ENCODE results near the gene HLA-DQA1. TPM values are rescaled to one million over a fixed set of nuclear protein-coding genes. Genes with fewer than 3 reads are reported as not detected.

HLA-DQA1 gene
- total and polyA plus RNA-seq, 10 of the 15 experiments (the other 5 are each of a cell fraction or from before 2014, with no cell fraction given), result 289 to 1,769 (median 460) TPM

Other genes with a start within 250 kb of the HLA-DQA1 start
Only the 7 nearest of the 12 such genes appear.
- gene HLA-DRA, start 197.5 kb upstream of the HLA-DQA1 start, total RNA-seq (2014; rRNA removed), result 2,559 and 2,863 TPM in 2 replicates
- gene HLA-DRA, start 197.5 kb upstream of the HLA-DQA1 start, total RNA-seq (2014; rRNA removed; fragmentation: Illumina TruSeq; extraction: Trizol), result 2,824 and 2,869 TPM in 2 replicates
- gene HLA-DRA, start 197.5 kb upstream of the HLA-DQA1 start, total RNA-seq (2021), result 2,040 and 2,127 TPM in 2 replicates
- 6,832 and 7,093 TPM in 2 replicates for gene HLA-DRA, start 197.5 kb upstream of the HLA-DQA1 start, polyA plus RNA-seq (2011; rRNA removed)
- 3,849 and 4,829 TPM in 2 replicates for gene HLA-DRA, start 197.5 kb upstream of the HLA-DQA1 start, polyA plus RNA-seq (2014; fragmentation: Illumina TruSeq; extraction: Trizol)
- 1,000 to 10,000 TPM; 4,131 to 6,024 TPM for gene HLA-DRA, start 197.5 kb upstream of the HLA-DQA1 start, polyA plus RNA-seq (2014; fragmentation: Nextera tagmentation; extraction: Ambion mirVana)
- 2,742 and 2,894 TPM in 2 replicates for gene HLA-DRA, start 197.5 kb upstream of the HLA-DQA1 start, polyA plus RNA-seq (2014; rRNA removed)
- gene HLA-DRA, start 197.5 kb upstream of the HLA-DQA1 start, polyA plus RNA-seq (2016; fragmentation: Nextera tagmentation; extraction: Ambion mirVana), result 1,000 to 10,000 TPM; 2,299 to 2,366 TPM
- 59.4 and 60.7 TPM in 2 replicates for gene HLA-DRB5, start 107.1 kb upstream of the HLA-DQA1 start, total RNA-seq (2014; rRNA removed)
- gene HLA-DRB5, start 107.1 kb upstream of the HLA-DQA1 start, total RNA-seq (2014; rRNA removed; fragmentation: Illumina TruSeq; extraction: Trizol), result 52.2 and 57.1 TPM in 2 replicates
- 84.0 and 88.3 TPM in 2 replicates for gene HLA-DRB5, start 107.1 kb upstream of the HLA-DQA1 start, total RNA-seq (2021)
- 69.3 and 108 TPM in 2 replicates for gene HLA-DRB5, start 107.1 kb upstream of the HLA-DQA1 start, polyA plus RNA-seq (2011; rRNA removed)
- gene HLA-DRB5, start 107.1 kb upstream of the HLA-DQA1 start, polyA plus RNA-seq (2014; fragmentation: Illumina TruSeq; extraction: Trizol), result 38.0 and 39.2 TPM in 2 replicates
- 10 to 100 TPM; 38.5 to 40.6 TPM for gene HLA-DRB5, start 107.1 kb upstream of the HLA-DQA1 start, polyA plus RNA-seq (2014; fragmentation: Nextera tagmentation; extraction: Ambion mirVana)
- gene HLA-DRB5, start 107.1 kb upstream of the HLA-DQA1 start, polyA plus RNA-seq (2014; rRNA removed), result 66.3 and 81.7 TPM in 2 replicates
- gene HLA-DRB5, start 107.1 kb upstream of the HLA-DQA1 start, polyA plus RNA-seq (2016; fragmentation: Nextera tagmentation; extraction: Ambion mirVana), result 10 to 100 TPM; 84.0 to 91.8 TPM
- 585 and 596 TPM in 2 replicates for gene HLA-DRB1, start 47.6 kb upstream of the HLA-DQA1 start, total RNA-seq (2014; rRNA removed)
- gene HLA-DRB1, start 47.6 kb upstream of the HLA-DQA1 start, total RNA-seq (2014; rRNA removed; fragmentation: Illumina TruSeq; extraction: Trizol), result 543 and 546 TPM in 2 replicates
- 718 and 768 TPM in 2 replicates for gene HLA-DRB1, start 47.6 kb upstream of the HLA-DQA1 start, total RNA-seq (2021)
- gene HLA-DRB1, start 47.6 kb upstream of the HLA-DQA1 start, polyA plus RNA-seq (2011; rRNA removed), result 684 and 1,082 TPM in 2 replicates
- 462 and 549 TPM in 2 replicates for gene HLA-DRB1, start 47.6 kb upstream of the HLA-DQA1 start, polyA plus RNA-seq (2014; fragmentation: Illumina TruSeq; extraction: Trizol)
- 100 to 1,000 TPM; 312 to 364 TPM for gene HLA-DRB1, start 47.6 kb upstream of the HLA-DQA1 start, polyA plus RNA-seq (2014; fragmentation: Nextera tagmentation; extraction: Ambion mirVana)
- 623 and 640 TPM in 2 replicates for gene HLA-DRB1, start 47.6 kb upstream of the HLA-DQA1 start, polyA plus RNA-seq (2014; rRNA removed)
- 100 to 1,000 TPM; 839 to 871 TPM for gene HLA-DRB1, start 47.6 kb upstream of the HLA-DQA1 start, polyA plus RNA-seq (2016; fragmentation: Nextera tagmentation; extraction: Ambion mirVana)
- gene HLA-DQB1, start 29.3 kb downstream of the HLA-DQA1 start, total RNA-seq (2014; rRNA removed), result 127 and 148 TPM in 2 replicates
- 70.6 and 77.7 TPM in 2 replicates for gene HLA-DQB1, start 29.3 kb downstream of the HLA-DQA1 start, total RNA-seq (2014; rRNA removed; fragmentation: Illumina TruSeq; extraction: Trizol)
- gene HLA-DQB1, start 29.3 kb downstream of the HLA-DQA1 start, total RNA-seq (2021), result 119 and 121 TPM in 2 replicates
- 253 and 403 TPM in 2 replicates for gene HLA-DQB1, start 29.3 kb downstream of the HLA-DQA1 start, polyA plus RNA-seq (2011; rRNA removed)
- gene HLA-DQB1, start 29.3 kb downstream of the HLA-DQA1 start, polyA plus RNA-seq (2014; fragmentation: Illumina TruSeq; extraction: Trizol), result 46.4 and 73.9 TPM in 2 replicates
- 10 to 100 TPM; 38.1 to 66.1 TPM for gene HLA-DQB1, start 29.3 kb downstream of the HLA-DQA1 start, polyA plus RNA-seq (2014; fragmentation: Nextera tagmentation; extraction: Ambion mirVana)
- gene HLA-DQB1, start 29.3 kb downstream of the HLA-DQA1 start, polyA plus RNA-seq (2014; rRNA removed), result 106 and 112 TPM in 2 replicates
- gene HLA-DQB1, start 29.3 kb downstream of the HLA-DQA1 start, polyA plus RNA-seq (2016; fragmentation: Nextera tagmentation; extraction: Ambion mirVana), result 10 to 100 TPM; 85.5 to 97.3 TPM
- 12.3 and 14.1 TPM in 2 replicates for gene HLA-DQA2, start 104.0 kb downstream of the HLA-DQA1 start, total RNA-seq (2014; rRNA removed)
- 14.3 and 15.4 TPM in 2 replicates for gene HLA-DQA2, start 104.0 kb downstream of the HLA-DQA1 start, total RNA-seq (2014; rRNA removed; fragmentation: Illumina TruSeq; extraction: Trizol)
- 24.2 and 26.5 TPM in 2 replicates for gene HLA-DQA2, start 104.0 kb downstream of the HLA-DQA1 start, total RNA-seq (2021)
- gene HLA-DQA2, start 104.0 kb downstream of the HLA-DQA1 start, polyA plus RNA-seq (2011; rRNA removed), result 22.5 and 25.2 TPM in 2 replicates
- gene HLA-DQA2, start 104.0 kb downstream of the HLA-DQA1 start, polyA plus RNA-seq (2014; fragmentation: Illumina TruSeq; extraction: Trizol), result 8.9 and 9.1 TPM in 2 replicates
- 10 to 100 TPM; 17.2 to 21.8 TPM for gene HLA-DQA2, start 104.0 kb downstream of the HLA-DQA1 start, polyA plus RNA-seq (2014; fragmentation: Nextera tagmentation; extraction: Ambion mirVana)
- gene HLA-DQA2, start 104.0 kb downstream of the HLA-DQA1 start, polyA plus RNA-seq (2014; rRNA removed), result 19.9 and 26.4 TPM in 2 replicates
- gene HLA-DQA2, start 104.0 kb downstream of the HLA-DQA1 start, polyA plus RNA-seq (2016; fragmentation: Nextera tagmentation; extraction: Ambion mirVana), result 10 to 100 TPM; 11.8 to 12.5 TPM
- 0.28 and 0.76 TPM in 2 replicates for gene HLA-DQB2, start 126.1 kb downstream of the HLA-DQA1 start, total RNA-seq (2014; rRNA removed)
- gene HLA-DQB2, start 126.1 kb downstream of the HLA-DQA1 start, total RNA-seq (2014; rRNA removed; fragmentation: Illumina TruSeq; extraction: Trizol), result 5.6 and 7.4 TPM in 2 replicates
- gene HLA-DQB2, start 126.1 kb downstream of the HLA-DQA1 start, total RNA-seq (2021), result 26.7 and 27.1 TPM in 2 replicates
- 6.5 and 10.1 TPM in 2 replicates for gene HLA-DQB2, start 126.1 kb downstream of the HLA-DQA1 start, polyA plus RNA-seq (2011; rRNA removed)
- gene HLA-DQB2, start 126.1 kb downstream of the HLA-DQA1 start, polyA plus RNA-seq (2014; fragmentation: Illumina TruSeq; extraction: Trizol), result 0.38 and 3.1 TPM in 2 replicates
- gene HLA-DQB2, start 126.1 kb downstream of the HLA-DQA1 start, polyA plus RNA-seq (2014; fragmentation: Nextera tagmentation; extraction: Ambion mirVana), result 1 to 10 TPM; 6.6 to 9.5 TPM
- 0.38 and 0.90 TPM in 2 replicates for gene HLA-DQB2, start 126.1 kb downstream of the HLA-DQA1 start, polyA plus RNA-seq (2014; rRNA removed)
- gene HLA-DQB2, start 126.1 kb downstream of the HLA-DQA1 start, polyA plus RNA-seq (2016; fragmentation: Nextera tagmentation; extraction: Ambion mirVana), result 10 to 100 TPM; 18.5 to 20.2 TPM
- 38.4 and 43.5 TPM in 2 replicates for gene HLA-DOB, start 179.6 kb downstream of the HLA-DQA1 start, total RNA-seq (2014; rRNA removed)
- 33.3 and 38.1 TPM in 2 replicates for gene HLA-DOB, start 179.6 kb downstream of the HLA-DQA1 start, total RNA-seq (2014; rRNA removed; fragmentation: Illumina TruSeq; extraction: Trizol)
- gene HLA-DOB, start 179.6 kb downstream of the HLA-DQA1 start, total RNA-seq (2021), result 30.3 and 31.5 TPM in 2 replicates
- 32.7 and 41.1 TPM in 2 replicates for gene HLA-DOB, start 179.6 kb downstream of the HLA-DQA1 start, polyA plus RNA-seq (2011; rRNA removed)
- 47.8 and 63.6 TPM in 2 replicates for gene HLA-DOB, start 179.6 kb downstream of the HLA-DQA1 start, polyA plus RNA-seq (2014; fragmentation: Illumina TruSeq; extraction: Trizol)
- gene HLA-DOB, start 179.6 kb downstream of the HLA-DQA1 start, polyA plus RNA-seq (2014; fragmentation: Nextera tagmentation; extraction: Ambion mirVana), result 10 to 100 TPM; 75.6 to 79.1 TPM
- gene HLA-DOB, start 179.6 kb downstream of the HLA-DQA1 start, polyA plus RNA-seq (2014; rRNA removed), result 30.6 and 35.5 TPM in 2 replicates
- 10 to 100 TPM; 27.4 to 29.6 TPM for gene HLA-DOB, start 179.6 kb downstream of the HLA-DQA1 start, polyA plus RNA-seq (2016; fragmentation: Nextera tagmentation; extraction: Ambion mirVana)